IMR-90 (cell line): ENCODE results near the gene CELF6. TPM values are rescaled to one million over a fixed set of nuclear protein-coding genes. Genes with fewer than 3 reads are reported as not detected.
A peak's percentile ranks its signal among the peaks of the same experiment; 100 is the strongest.

Experiments used
- ATAC-seq: fragments of 200-7000 bp; cut with Tn5 transposase; 2 replicates; pipeline ENCODE4 v1.9.1; 2020; ENCODE audit warnings: low read depth, mild to moderate bottlenecking, moderate library complexity
- BruUV-seq: library from RNA; stranded (reverse); fragments of 400-500 nt; replicated peaks from 2 replicates; lab custom pipeline; 2021; lab: Mats Ljungman, UMichigan
- CTCF ChIA-PET: fragments of 300-600 bp; formaldehyde crosslinking; extraction: SDS; loops from one replicate; lab custom pipeline; 2021; ENCODE audit warnings: antibody characterized with exemption; lab: Yijun Ruan, JAX
- POLR2A ChIA-PET: fragments of 300-600 bp; sonication (Branson Sonifier 250); formaldehyde crosslinking; loops from one replicate; lab custom pipeline; 2022; ENCODE audit warnings: antibody characterized with exemption; ENCODE audit not compliant: unreplicated experiment; lab: Charles Lee
- DNase-seq: peaks from one replicate; pipeline ENCODE4 v3.0.0; 2013
- H2AFZ ChIP-seq: replicated peaks from 2 replicates; pipeline ENCODE3; 2013; ENCODE audit warnings: low read length, mild to moderate bottlenecking; ENCODE audit not compliant: poor library complexity
- H2AK5ac ChIP-seq: 2 replicates; pipeline ENCODE4 v1.6.1; 2013; ENCODE audit warnings: low read depth, low read length, inconsistent platforms
- H2AK9ac ChIP-seq: replicated peaks from 2 replicates; pipeline ENCODE3; 2013; ENCODE audit warnings: mild to moderate bottlenecking, low read depth, low read length, moderate library complexity; ENCODE audit not compliant: poor library complexity
- H2BK120ac ChIP-seq: 2 replicates; pipeline ENCODE4 v1.6.1; 2013; ENCODE audit warnings: low read depth, low read length, inconsistent platforms
- H2BK15ac ChIP-seq: 3 replicates; pipeline ENCODE4 v1.6.1; 2013; ENCODE audit warnings: low read depth, low read length, inconsistent platforms
- H2BK20ac ChIP-seq: 2 replicates; pipeline ENCODE4 v1.6.1; 2013; ENCODE audit warnings: low read depth, mild to moderate bottlenecking, inconsistent platforms, low read length, moderate library complexity
- H2BK5ac ChIP-seq: 2 replicates; pipeline ENCODE4 v1.6.1; 2013; ENCODE audit warnings: mild to moderate bottlenecking, low read depth, low read length, inconsistent platforms; ENCODE audit not compliant: poor library complexity, severe bottlenecking
- H3K14ac ChIP-seq: replicated peaks from 2 replicates; pipeline ENCODE4 v1.6.1; 2013; ENCODE audit warnings: low read depth, low read length, inconsistent platforms
- H3K18ac ChIP-seq: 2 replicates; pipeline ENCODE4 v1.6.1; 2013; ENCODE audit warnings: low read depth, low read length, control low read depth
- H3K23ac ChIP-seq: 2 replicates; pipeline ENCODE4 v1.6.1; 2013; ENCODE audit warnings: low read depth, low read length, inconsistent platforms
- H3K27ac ChIP-seq: 2 replicates; pipeline ENCODE4 v1.5.1; 2013; ENCODE audit warnings: mild to moderate bottlenecking, control low read depth, low read length; ENCODE audit not compliant: insufficient read depth
- H3K27me3 ChIP-seq: 2 replicates; pipeline ENCODE4 v1.6.1; 2013; ENCODE audit warnings: low read length; ENCODE audit not compliant: control insufficient read depth, insufficient read depth
- H3K36me3 ChIP-seq: 2 replicates; pipeline ENCODE4 v1.6.1; 2013; ENCODE audit warnings: low read length, mixed read lengths; ENCODE audit not compliant: control insufficient read depth, insufficient read depth
- H3K4ac ChIP-seq: 2 replicates; pipeline ENCODE4 v1.6.1; 2013; ENCODE audit warnings: low read depth, low read length, inconsistent platforms
- H3K4me1 ChIP-seq: 2 replicates; pipeline ENCODE4 v1.6.1; 2013; ENCODE audit warnings: low read length, mixed read lengths; ENCODE audit not compliant: control insufficient read depth, insufficient read depth
- H3K4me2 ChIP-seq: 2 replicates; pipeline ENCODE4 v1.6.1; 2013; ENCODE audit warnings: low read depth, mild to moderate bottlenecking, control low read depth, low read length, moderate library complexity
- H3K4me3 ChIP-seq: 2 replicates; pipeline ENCODE4 v1.5.1; 2013; ENCODE audit warnings: low read depth, mild to moderate bottlenecking, control low read depth, low read length, moderate library complexity; ENCODE audit not compliant: insufficient read depth
- H3K56ac ChIP-seq: 2 replicates; pipeline ENCODE4 v1.6.1; 2013; ENCODE audit warnings: low read length, inconsistent platforms; ENCODE audit not compliant: insufficient read depth; ENCODE audit errors: extremely low read depth
- H3K79me1 ChIP-seq, 2 experiments: 2 replicates each; pipeline ENCODE4 v1.6.1; 2013; ENCODE audit warnings: low read length in 2 of 2, inconsistent platforms in 1 of 2, low read depth in 1 of 2
- H3K9ac ChIP-seq: 2 replicates; pipeline ENCODE4 v1.6.1; 2013; ENCODE audit warnings: low read depth, low read length, control low read depth
- H3K9me1 ChIP-seq: 2 replicates; pipeline ENCODE4 v1.6.1; 2013; ENCODE audit warnings: low read length, inconsistent platforms; ENCODE audit not compliant: insufficient read depth
- H3K9me3 ChIP-seq: 2 replicates; pipeline ENCODE4 v1.6.1; 2013; ENCODE audit warnings: low read length; ENCODE audit not compliant: control insufficient read depth, insufficient read depth
- H4K20me1 ChIP-seq: 2 replicates; pipeline ENCODE4 v1.6.1; 2013; ENCODE audit warnings: low read length, inconsistent platforms; ENCODE audit not compliant: insufficient read depth
- H4K5ac ChIP-seq: 2 replicates; pipeline ENCODE4 v1.6.1; 2013; ENCODE audit warnings: mild to moderate bottlenecking, low read depth, low read length, control low read depth
- H4K8ac ChIP-seq, 2 experiments: 2 replicates each; pipeline ENCODE4 v1.6.1; 2013; ENCODE audit warnings: low read depth in 2 of 2, low read length in 2 of 2, control low read depth in 1 of 2, inconsistent platforms in 1 of 2
- H4K91ac ChIP-seq: 2 replicates; pipeline ENCODE4 v1.6.1; 2013; ENCODE audit warnings: low read depth, low read length, inconsistent platforms; ENCODE audit not compliant: insufficient read depth
- MAZ ChIP-seq: IDR thresholded peaks from 2 replicates; pipeline ENCODE4 v1.6.1; 2012; ENCODE audit warnings: low read depth, mild to moderate bottlenecking, low read length, improper control_type of control experiment, moderate library complexity, borderline replicate concordance
- RCOR1 ChIP-seq: IDR thresholded peaks from 2 replicates; pipeline ENCODE4 v1.6.1; 2012; ENCODE audit warnings: mild to moderate bottlenecking, low read length, improper control_type of control experiment; ENCODE audit not compliant: insufficient replicate concordance
- SMC3 ChIP-seq: fragments of 150-350 bp; IDR thresholded peaks from 2 replicates; pipeline ENCODE4 v1.6.1; 2016; ENCODE audit warnings: low read depth, mild to moderate bottlenecking, antibody characterized with exemption, low read length, moderate library complexity
- WGBS, 2 experiments: methylation state at CpG; one replicate each; pipeline versions ENCODE4 v1.1.5 to v1.1.7; 2013; ENCODE audit warnings: missing lambda C conversion rate in 2 of 2; ENCODE audit not compliant: insufficient read length in 1 of 2; ENCODE audit errors: extremely low coverage in 2 of 2; 5-methylcytosine and 5-hydroxymethylcytosine counted together
- dilution Hi-C: fragments of 300-500 bp; cut with HindIII; formaldehyde crosslinking; loops from one replicate; pipeline ENCODE4 v1.14.3; 2018; ENCODE audit warnings: low sequenced_read_pairs; ENCODE audit not compliant: unreplicated experiment
- in situ Hi-C: fragments of 300-500 bp; cut with MboI; formaldehyde crosslinking; loops from 3 replicates; pipeline ENCODE4 v1.14.3; 2019; ENCODE audit warnings: low sequenced_read_pairs, inconsistent platforms, mixed read lengths
- intact Hi-C: fragments of 100-400 bp; cut with micrococcal nuclease; formaldehyde crosslinking; loops from 2 replicates; pipeline ENCODE4 v1.10.0; 2022
- polyA plus RNA-seq, 3 experiments: library from polyadenylated mRNA; depleted of rRNA; stranded (reverse); fragments of >200 nt; gene quantifications; 2 replicates each; pipeline ENCODE4 v1.2.3, GENCODE V29; 2012; ENCODE audit warnings: low replicate concordance in 1 of 3
- total RNA-seq: library from RNA; depleted of rRNA; stranded (reverse); fragments of >200 nt; gene quantifications from 2 replicates; pipeline ENCODE4 v1.2.3, GENCODE V29; 2012
- TF ChIP-seq, protein P1 (sequence below): fragments of 150-350 bp; IDR thresholded peaks from 2 replicates; pipeline ENCODE4 v1.6.1; 2016; ENCODE audit warnings: low read depth, mild to moderate bottlenecking, low read length, moderate library complexity, borderline replicate concordance

Gene CELF6
- total and polyA plus RNA-seq, 2 of the 4 experiments (the other 2 are of a cell fraction) = 0.07 TPM; not detected in 1

GRCh38 chr15:72284781-72285180 lies 35.2 kb downstream of the CELF6 start:
- Histone ChIP-seq H3K27ac (no peak overlapping the region), H4K20me1 (no peaks in the 10 kb centered on the region; the same call in 1 of the 2 replicates), H2AK5ac (no peak overlapping the region), H3K56ac (no peak overlapping the region), H3K4ac (no peak overlapping the region), H2AK9ac (no peak overlapping the region), H3K4me3 (no peak overlapping the region), H3K23ac (no peak overlapping the region), H3K27me3 (peaks cover 16% of the 10 kb centered on the region), H2BK5ac (no peak overlapping the region), H3K36me3 (no peaks in the 10 kb centered on the region), H3K14ac (no peak overlapping the region), H3K4me1 (no peaks in the 10 kb centered on the region), H2BK120ac (no peak overlapping the region), H2AFZ (no peak overlapping the region), H2BK15ac (no peak overlapping the region), H2BK20ac (no peak overlapping the region), H3K9ac (no peak overlapping the region), H3K9me1 (no peaks in the 10 kb centered on the region), H4K91ac (no peak overlapping the region), H3K18ac (no peak overlapping the region), H4K8ac (no peak overlapping the region), H3K79me1 (no peaks in the 10 kb centered on the region), H4K5ac (no peak overlapping the region), H3K4me2 (no peak overlapping the region), H3K9me3 (no peaks in the 10 kb centered on the region)
- in situ Hi-C loops = no loop called here
- TF ChIP-seq, protein P1, sequence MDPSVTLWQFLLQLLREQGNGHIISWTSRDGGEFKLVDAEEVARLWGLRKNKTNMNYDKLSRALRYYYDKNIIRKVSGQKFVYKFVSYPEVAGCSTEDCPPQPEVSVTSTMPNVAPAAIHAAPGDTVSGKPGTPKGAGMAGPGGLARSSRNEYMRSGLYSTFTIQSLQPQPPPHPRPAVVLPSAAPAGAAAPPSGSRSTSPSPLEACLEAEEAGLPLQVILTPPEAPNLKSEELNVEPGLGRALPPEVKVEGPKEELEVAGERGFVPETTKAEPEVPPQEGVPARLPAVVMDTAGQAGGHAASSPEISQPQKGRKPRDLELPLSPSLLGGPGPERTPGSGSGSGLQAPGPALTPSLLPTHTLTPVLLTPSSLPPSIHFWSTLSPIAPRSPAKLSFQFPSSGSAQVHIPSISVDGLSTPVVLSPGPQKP = no peak
- no peak for TF ChIP-seq MAZ
- no peak for TF ChIP-seq SMC3
- no peak for TF ChIP-seq RCOR1
- ChIA-PET POLR2A (no interaction called here), CTCF (no interaction called here)
- intact Hi-C loops = no loop called here
- ATAC-seq = no peak
- dilution Hi-C loops = no loop called here
- no TSS peak for BruUV-seq
- DNase-seq = peak; percentile 20
- no CpG with 5 or more reads among the region's 1 CpG for WGBS, 2 experiments
